GM12878 (cell line): ENCODE data around the gene BEX1.

Experiments used
- ATF7 ChIP-seq: fragments of 450-650 bp; IDR thresholded peaks from 2 replicates; pipeline ENCODE4 v1.6.1; 2016; ENCODE audit warnings: low read depth, mild to moderate bottlenecking
- BHLHE40 ChIP-seq, 2 experiments: fragments of 450-650 bp in 1 of 2; IDR thresholded peaks; 2 replicates each; pipeline ENCODE4 v1.6.1; 2011 to 2017; ENCODE audit warnings: low read depth in 2 of 2, borderline replicate concordance in 1 of 2, improper control_type of control experiment in 1 of 2, low read length in 1 of 2, mild to moderate bottlenecking in 1 of 2
- EP300 ChIP-seq, 2 experiments: fragments of 150-350 bp in 1 of 2; IDR thresholded peaks; 2 replicates each; pipeline ENCODE4 v1.6.1; 2011 to 2012; ENCODE audit warnings: low read depth in 2 of 2, low read length in 2 of 2, borderline replicate concordance in 1 of 2, improper control_type of control experiment in 1 of 2, inconsistent platforms in 1 of 2; ENCODE audit not compliant: control insufficient read depth in 1 of 2
- EZH2 ChIP-seq: IDR thresholded peaks from 2 replicates; pipeline ENCODE4 v1.6.1; 2012; ENCODE audit warnings: low read depth, mild to moderate bottlenecking, control low read depth, inconsistent platforms, low read length, borderline replicate concordance; ENCODE audit not compliant: control insufficient read depth
- NR2C2 ChIP-seq: IDR thresholded peaks from 2 replicates; pipeline ENCODE4 v1.6.1; 2011; ENCODE audit warnings: borderline replicate concordance, low read depth; ENCODE audit not compliant: control insufficient read depth, insufficient read length
- POLR2A ChIP-seq: IDR thresholded peaks from 2 replicates; pipeline ENCODE4 v1.6.1; 2011; ENCODE audit warnings: low read depth, mild to moderate bottlenecking, low read length
- ZNF274 ChIP-seq: IDR thresholded peaks from one replicate; pipeline ENCODE4 v1.8.0; 2011; ENCODE audit not compliant: insufficient read length, insufficient read depth
- TF ChIP-seq, protein P1 (sequence below), 3 experiments: IDR thresholded peaks in 2 of 3; conservative IDR thresholded peaks in 1 of 3; 2 replicates each; pipeline ENCODE4 v1.5.1; 2011; ENCODE audit warnings: low read depth in 3 of 3, low read length in 3 of 3, mild to moderate bottlenecking in 3 of 3, control low read depth in 2 of 3, moderate library complexity in 2 of 3, inconsistent platforms in 1 of 3, mixed read lengths in 1 of 3; ENCODE audit not compliant: control insufficient read depth in 2 of 3, insufficient read depth in 1 of 3; ENCODE audit errors: extremely low read depth in 1 of 3
- TF ChIP-seq, protein P2 (sequence below): IDR thresholded peaks from 2 replicates; pipeline ENCODE4 v1.6.1; 2011; ENCODE audit warnings: low read depth, low read length, improper control_type of control experiment, borderline replicate concordance
- TF ChIP-seq, protein P3 (sequence below): fragments of 450-650 bp; IDR thresholded peaks from 2 replicates; pipeline ENCODE4 v1.6.1; 2017; ENCODE audit warnings: antibody characterized with exemption, mild to moderate bottlenecking, moderate library complexity

- TF ChIP-seq, protein P1, sequence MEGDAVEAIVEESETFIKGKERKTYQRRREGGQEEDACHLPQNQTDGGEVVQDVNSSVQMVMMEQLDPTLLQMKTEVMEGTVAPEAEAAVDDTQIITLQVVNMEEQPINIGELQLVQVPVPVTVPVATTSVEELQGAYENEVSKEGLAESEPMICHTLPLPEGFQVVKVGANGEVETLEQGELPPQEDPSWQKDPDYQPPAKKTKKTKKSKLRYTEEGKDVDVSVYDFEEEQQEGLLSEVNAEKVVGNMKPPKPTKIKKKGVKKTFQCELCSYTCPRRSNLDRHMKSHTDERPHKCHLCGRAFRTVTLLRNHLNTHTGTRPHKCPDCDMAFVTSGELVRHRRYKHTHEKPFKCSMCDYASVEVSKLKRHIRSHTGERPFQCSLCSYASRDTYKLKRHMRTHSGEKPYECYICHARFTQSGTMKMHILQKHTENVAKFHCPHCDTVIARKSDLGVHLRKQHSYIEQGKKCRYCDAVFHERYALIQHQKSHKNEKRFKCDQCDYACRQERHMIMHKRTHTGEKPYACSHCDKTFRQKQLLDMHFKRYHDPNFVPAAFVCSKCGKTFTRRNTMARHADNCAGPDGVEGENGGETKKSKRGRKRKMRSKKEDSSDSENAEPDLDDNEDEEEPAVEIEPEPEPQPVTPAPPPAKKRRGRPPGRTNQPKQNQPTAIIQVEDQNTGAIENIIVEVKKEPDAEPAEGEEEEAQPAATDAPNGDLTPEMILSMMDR (IDR thresholded peaks at IDR 0.05 in 2 of 3, conservative IDR thresholded peaks at IDR 0.05 in 1 of 3; ENCODE audit: control insufficient read depth in 2 of 3, extremely low read depth in 1 of 3, insufficient read depth in 1 of 3, low read depth in 3 of 3, low read length in 3 of 3) = no peak
- no peak for TF ChIP-seq ZNF274
- TF ChIP-seq, protein P2, sequence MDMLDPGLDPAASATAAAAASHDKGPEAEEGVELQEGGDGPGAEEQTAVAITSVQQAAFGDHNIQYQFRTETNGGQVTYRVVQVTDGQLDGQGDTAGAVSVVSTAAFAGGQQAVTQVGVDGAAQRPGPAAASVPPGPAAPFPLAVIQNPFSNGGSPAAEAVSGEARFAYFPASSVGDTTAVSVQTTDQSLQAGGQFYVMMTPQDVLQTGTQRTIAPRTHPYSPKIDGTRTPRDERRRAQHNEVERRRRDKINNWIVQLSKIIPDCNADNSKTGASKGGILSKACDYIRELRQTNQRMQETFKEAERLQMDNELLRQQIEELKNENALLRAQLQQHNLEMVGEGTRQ = no peak
- no peak for TF ChIP-seq ATF7
- no peak for TF ChIP-seq POLR2A
- TF ChIP-seq BHLHE40 (IDR thresholded peaks at IDR 0.05; ENCODE audit: borderline replicate concordance in 1 of 2, low read depth in 2 of 2, low read length in 1 of 2) = 0 out of 4 replicates have a peak, but pooled peaks of 1 of the 2 experiments have one; percentile 20
- TF ChIP-seq EZH2 = no peak
- TF ChIP-seq NR2C2 = no peak
- no peak for TF ChIP-seq EP300 (IDR thresholded peaks at IDR 0.05; ENCODE audit: borderline replicate concordance in 1 of 2, control insufficient read depth in 1 of 2, low read depth in 2 of 2, low read length in 2 of 2)
- TF ChIP-seq, protein P3, sequence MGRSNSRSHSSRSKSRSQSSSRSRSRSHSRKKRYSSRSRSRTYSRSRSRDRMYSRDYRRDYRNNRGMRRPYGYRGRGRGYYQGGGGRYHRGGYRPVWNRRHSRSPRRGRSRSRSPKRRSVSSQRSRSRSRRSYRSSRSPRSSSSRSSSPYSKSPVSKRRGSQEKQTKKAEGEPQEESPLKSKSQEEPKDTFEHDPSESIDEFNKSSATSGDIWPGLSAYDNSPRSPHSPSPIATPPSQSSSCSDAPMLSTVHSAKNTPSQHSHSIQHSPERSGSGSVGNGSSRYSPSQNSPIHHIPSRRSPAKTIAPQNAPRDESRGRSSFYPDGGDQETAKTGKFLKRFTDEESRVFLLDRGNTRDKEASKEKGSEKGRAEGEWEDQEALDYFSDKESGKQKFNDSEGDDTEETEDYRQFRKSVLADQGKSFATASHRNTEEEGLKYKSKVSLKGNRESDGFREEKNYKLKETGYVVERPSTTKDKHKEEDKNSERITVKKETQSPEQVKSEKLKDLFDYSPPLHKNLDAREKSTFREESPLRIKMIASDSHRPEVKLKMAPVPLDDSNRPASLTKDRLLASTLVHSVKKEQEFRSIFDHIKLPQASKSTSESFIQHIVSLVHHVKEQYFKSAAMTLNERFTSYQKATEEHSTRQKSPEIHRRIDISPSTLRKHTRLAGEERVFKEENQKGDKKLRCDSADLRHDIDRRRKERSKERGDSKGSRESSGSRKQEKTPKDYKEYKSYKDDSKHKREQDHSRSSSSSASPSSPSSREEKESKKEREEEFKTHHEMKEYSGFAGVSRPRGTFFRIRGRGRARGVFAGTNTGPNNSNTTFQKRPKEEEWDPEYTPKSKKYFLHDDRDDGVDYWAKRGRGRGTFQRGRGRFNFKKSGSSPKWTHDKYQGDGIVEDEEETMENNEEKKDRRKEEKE = no peak
These were observed at the start of gene BEX1 for GRCh38 chrX:103063918-103064434.
